ENCODE measurements around the gene EXOC3L1.

- no peak for TF ChIP-seq REST (IDR thresholded peaks at IDR 0.05; ENCODE audit: insufficient read depth in 1 of 2, low read depth in 2 of 2, low read length in 2 of 2)
- TF ChIP-seq SIN3A (IDR thresholded peaks at IDR 0.05; ENCODE audit: borderline replicate concordance, insufficient read depth, low read length): no peak
Measured at GRCh38 chr16:67170168-67170948, 19.6 kb downstream of the EXOC3L1 start, which contains the start of gene NOL3.
